Measurements from ENCODE around the gene C5orf63. TPM values are rescaled to one million over a fixed set of nuclear protein-coding genes. Genes with fewer than 3 reads are reported as not detected.

C5orf63 gene
- total RNA-seq, 1 experiment from 2014 or later: 2.2 TPM

DNA sequence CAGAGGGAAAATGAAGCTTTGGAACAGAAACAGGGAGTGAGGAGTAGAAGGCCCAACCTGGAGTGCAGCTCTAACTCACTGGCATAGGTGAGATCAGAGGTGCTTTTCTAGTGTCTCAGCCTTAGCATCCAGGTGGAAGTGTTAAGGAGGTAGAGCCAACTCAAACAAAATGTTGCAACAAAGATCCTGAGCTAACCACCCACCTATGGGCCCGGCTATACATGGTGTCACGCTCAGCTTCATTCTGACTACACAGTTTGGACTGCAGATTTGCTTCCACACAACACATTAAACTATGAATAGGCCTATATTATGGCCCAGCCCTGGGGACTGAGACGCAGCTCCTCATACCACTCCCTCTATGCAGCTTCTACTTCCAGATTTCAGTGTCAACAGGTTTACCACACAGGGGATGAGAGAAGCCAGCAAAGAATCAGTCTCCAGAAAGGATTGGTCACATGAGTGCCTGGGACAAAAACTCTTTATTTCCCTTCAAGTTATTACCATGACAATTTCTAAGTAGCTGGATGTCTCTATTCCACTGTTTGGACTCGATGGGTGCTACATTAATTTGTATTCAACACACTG lies 9.0 kb downstream of the C5orf63 start:
- H3K27ac ChIP-seq (ENCODE audit: low read depth, low read length, poor library complexity, severe bottlenecking): no peak overlapping the region
- H3K9me3 ChIP-seq (ENCODE audit: low read depth, low read length, poor library complexity, severe bottlenecking): no peaks in the 10 kb centered on the region
- TF ChIP-seq, protein P1, sequence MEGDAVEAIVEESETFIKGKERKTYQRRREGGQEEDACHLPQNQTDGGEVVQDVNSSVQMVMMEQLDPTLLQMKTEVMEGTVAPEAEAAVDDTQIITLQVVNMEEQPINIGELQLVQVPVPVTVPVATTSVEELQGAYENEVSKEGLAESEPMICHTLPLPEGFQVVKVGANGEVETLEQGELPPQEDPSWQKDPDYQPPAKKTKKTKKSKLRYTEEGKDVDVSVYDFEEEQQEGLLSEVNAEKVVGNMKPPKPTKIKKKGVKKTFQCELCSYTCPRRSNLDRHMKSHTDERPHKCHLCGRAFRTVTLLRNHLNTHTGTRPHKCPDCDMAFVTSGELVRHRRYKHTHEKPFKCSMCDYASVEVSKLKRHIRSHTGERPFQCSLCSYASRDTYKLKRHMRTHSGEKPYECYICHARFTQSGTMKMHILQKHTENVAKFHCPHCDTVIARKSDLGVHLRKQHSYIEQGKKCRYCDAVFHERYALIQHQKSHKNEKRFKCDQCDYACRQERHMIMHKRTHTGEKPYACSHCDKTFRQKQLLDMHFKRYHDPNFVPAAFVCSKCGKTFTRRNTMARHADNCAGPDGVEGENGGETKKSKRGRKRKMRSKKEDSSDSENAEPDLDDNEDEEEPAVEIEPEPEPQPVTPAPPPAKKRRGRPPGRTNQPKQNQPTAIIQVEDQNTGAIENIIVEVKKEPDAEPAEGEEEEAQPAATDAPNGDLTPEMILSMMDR (conservative IDR thresholded peaks at IDR 0.05; ENCODE audit: low read depth, low read length): no peak
- TF ChIP-seq EZH2 (IDR thresholded peaks at IDR 0.05; ENCODE audit: borderline replicate concordance, low read depth, low read length, poor library complexity, severe bottlenecking): no peak
- no TSS peak for BruUV-seq (replicated peaks)
- no peak for DNase-seq (ENCODE audit: low spot score)
- ChIA-PET CTCF (no interaction called here), POLR2A (ENCODE audit: low non-redundant PET) (no interaction called here)
- H3K4me3 ChIP-seq (ENCODE audit: low read depth, low read length, poor library complexity, severe bottlenecking): no peak overlapping the region
- intact Hi-C loops (cut with micrococcal nuclease; ENCODE audit: unreplicated experiment): no loop called here
- H3K27me3 ChIP-seq (replicated peaks; ENCODE audit: insufficient read depth, low read depth, low read length, poor library complexity): no peaks in the 10 kb centered on the region
- H3K4me1 ChIP-seq (ENCODE audit: insufficient read depth, low read length, poor library complexity, severe bottlenecking): no peaks in the 10 kb centered on the region
- H3K36me3 ChIP-seq (ENCODE audit: insufficient read depth, low read length, poor library complexity, severe bottlenecking): no peaks in the 10 kb centered on the region

DNA sequence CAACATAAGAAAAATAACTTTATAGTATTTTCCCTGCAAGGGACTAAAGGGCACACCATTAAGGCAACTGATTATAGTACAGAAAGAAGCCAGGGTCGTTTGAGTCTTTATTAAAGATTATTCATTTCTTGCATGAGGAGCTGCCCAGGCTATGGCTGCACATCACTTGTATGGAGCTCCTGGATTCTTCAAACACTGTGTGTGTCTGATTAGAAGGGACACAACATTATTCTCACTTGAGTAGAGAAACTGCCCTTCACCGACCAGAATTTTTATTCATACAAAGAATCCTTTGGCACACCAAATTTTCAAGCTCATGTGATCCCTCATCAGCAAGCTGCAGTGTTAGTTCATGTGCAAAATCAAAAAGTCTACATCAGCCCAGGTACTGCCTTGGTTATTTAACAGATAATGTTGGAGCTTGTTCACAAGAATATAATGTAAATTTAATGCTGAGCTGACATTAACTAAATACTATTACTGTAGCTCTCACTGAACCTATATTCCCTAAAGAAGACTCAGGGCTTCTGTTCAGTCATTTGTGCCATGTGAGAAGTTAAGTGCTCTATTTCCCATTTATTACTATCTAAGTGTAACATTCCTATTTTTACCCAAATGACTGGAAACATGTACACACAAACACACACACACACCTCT lies 9.9 kb downstream of the C5orf63 start:
- Histone ChIP-seq H3K4me3 (ENCODE audit: low read depth, low read length, poor library complexity, severe bottlenecking) (no peak overlapping the region), H3K27me3 (replicated peaks; ENCODE audit: insufficient read depth, low read depth, low read length, poor library complexity) (no peaks in the 10 kb centered on the region), H3K36me3 (ENCODE audit: insufficient read depth, low read length, poor library complexity, severe bottlenecking) (no peaks in the 10 kb centered on the region), H3K27ac (ENCODE audit: low read depth, low read length, poor library complexity, severe bottlenecking) (no peak overlapping the region), H3K4me1 (ENCODE audit: insufficient read depth, low read length, poor library complexity, severe bottlenecking) (no peaks in the 10 kb centered on the region), H3K9me3 (ENCODE audit: low read depth, low read length, poor library complexity, severe bottlenecking) (no peaks in the 10 kb centered on the region)
- no peak for DNase-seq (ENCODE audit: low spot score)
- TF ChIP-seq EZH2 (IDR thresholded peaks at IDR 0.05; ENCODE audit: borderline replicate concordance, low read depth, low read length, poor library complexity, severe bottlenecking): no peak
- TF ChIP-seq, protein P1 (conservative IDR thresholded peaks at IDR 0.05; ENCODE audit: low read depth, low read length): no peak
- no TSS peak for BruUV-seq (replicated peaks)
- ChIA-PET CTCF (no interaction called here), POLR2A (ENCODE audit: low non-redundant PET) (no interaction called here)
- intact Hi-C loops (cut with micrococcal nuclease; ENCODE audit: unreplicated experiment): no loop called here

DNA sequence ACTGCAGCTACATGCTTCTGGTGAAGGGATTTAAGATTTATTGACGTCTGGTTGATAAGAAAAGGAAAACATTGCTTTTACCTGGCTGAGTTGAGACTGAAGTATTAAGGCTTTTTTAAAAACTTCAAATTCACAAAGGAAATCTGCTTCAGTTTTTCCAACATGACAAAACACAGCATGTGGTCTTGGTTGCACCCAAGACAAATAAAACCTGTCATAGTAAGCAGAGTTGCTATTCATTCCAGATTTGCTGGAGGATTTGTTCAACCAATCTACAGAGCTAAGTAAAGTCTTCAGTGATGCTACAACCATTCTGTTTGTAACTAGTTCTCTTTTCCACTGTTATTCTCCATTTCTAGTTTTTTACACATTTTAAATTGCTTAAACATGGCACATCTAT lies 11.3 kb downstream of the C5orf63 start:
- POLR2A ChIA-PET (ENCODE audit: low non-redundant PET): no interaction called here
- no peak for DNase-seq (ENCODE audit: low spot score)
- H3K4me3 ChIP-seq (ENCODE audit: low read depth, low read length, poor library complexity, severe bottlenecking): no peak overlapping the region
- H3K36me3 ChIP-seq (ENCODE audit: insufficient read depth, low read length, poor library complexity, severe bottlenecking): no peaks in the 10 kb centered on the region
- CTCF ChIA-PET: no interaction called here
- no TSS peak for BruUV-seq (replicated peaks)
- H3K27me3 ChIP-seq (replicated peaks; ENCODE audit: insufficient read depth, low read depth, low read length, poor library complexity): no peaks in the 10 kb centered on the region
- no peaks in the 10 kb centered on the region for H3K4me1 ChIP-seq (ENCODE audit: insufficient read depth, low read length, poor library complexity, severe bottlenecking)
- TF ChIP-seq, protein P1 (conservative IDR thresholded peaks at IDR 0.05; ENCODE audit: low read depth, low read length): no peak
- no peak for TF ChIP-seq EZH2 (IDR thresholded peaks at IDR 0.05; ENCODE audit: borderline replicate concordance, low read depth, low read length, poor library complexity, severe bottlenecking)
- no peaks in the 10 kb centered on the region for H3K9me3 ChIP-seq (ENCODE audit: low read depth, low read length, poor library complexity, severe bottlenecking)
- H3K27ac ChIP-seq (ENCODE audit: low read depth, low read length, poor library complexity, severe bottlenecking): no peak overlapping the region
- intact Hi-C loops (cut with micrococcal nuclease; ENCODE audit: unreplicated experiment): no loop called here

All from A673 (cell line).